Fibroblast of peridontal ligament (primary cell): Measurements from ENCODE around the gene RFX5.
A peak's percentile ranks its signal among the peaks of the same experiment; 100 is the strongest.
"Not testable (repeated sequence)": the region's sequence is repeated elsewhere in the genome, so short reads cannot be mapped to it uniquely, and the experiment has no call there.

Experiments
- DNase-seq: peaks from one replicate; pipeline ENCODE4 v3.0.0-alpha.2; 2010; ENCODE audit errors: extremely low read depth

RFX5 gene

GRCh38 chr1:151346769-151347522, at the start of gene RFX5:
RFX5 (minus strand) TSS chr1:151347252; CDS start chr1:151346320, 932 bp downstream.
- peak; percentile 97 for DNase-seq

GRCh38 chr1:151396265-151396664, 49.2 kb upstream of the RFX5 start:
- not testable (repeated sequence) for DNase-seq

- DNase-seq = no peak
These were observed 46.5 kb upstream of the RFX5 start for GRCh38 chr1:151393583-151393982.

GRCh38 chr1:151391079-151391563, 44.1 kb upstream of the RFX5 start:
- DNase-seq = no peak

- DNase-seq = not testable (repeated sequence)
These were observed 43.4 kb upstream of the RFX5 start for GRCh38 chr1:151390221-151391078.

GRCh38 chr1:151386002-151386401, 39.0 kb upstream of the RFX5 start:
- DNase-seq = no peak

GRCh38 chr1:151384584-151384983, 37.5 kb upstream of the RFX5 start:
- DNase-seq = no peak

- no peak for DNase-seq
These were observed 30.3 kb upstream of the RFX5 start for GRCh38 chr1:151377150-151377884.

GRCh38 chr1:151373196-151373595, 26.1 kb upstream of the RFX5 start:
- no peak for DNase-seq

GRCh38 chr1:151372058-151372934, 25.2 kb upstream of the RFX5 start, which contains the start of gene SELENBP1:
SELENBP1 (minus strand) TSS chr1:151372705; CDS start chr1:151372641, 64 bp downstream.
- DNase-seq = peak; percentile 83

- peak; percentile 66 for DNase-seq
These were observed 24.5 kb upstream of the RFX5 start for GRCh38 chr1:151371370-151372057.

GRCh38 chr1:151370211-151370911, 23.3 kb upstream of the RFX5 start:
- no peak for DNase-seq

GRCh38 chr1:151369621-151370048, 22.6 kb upstream of the RFX5 start:
- no peak for DNase-seq

GRCh38 chr1:151369302-151369610, 22.2 kb upstream of the RFX5 start:
- no peak for DNase-seq

- DNase-seq = no peak
These were observed 21.6 kb upstream of the RFX5 start for GRCh38 chr1:151368393-151369301.

GRCh38 chr1:151367658-151368392, 20.8 kb upstream of the RFX5 start:
- DNase-seq = peak; percentile 15

- DNase-seq = no peak
These were observed 17.9 kb upstream of the RFX5 start for GRCh38 chr1:151364996-151365395.
